Suprapubic skin (tissue), 4 donors: ENCODE data around the gene NINJ1. TPM values are rescaled to one million over a fixed set of nuclear protein-coding genes. Genes with fewer than 3 reads are reported as not detected.
A peak's percentile ranks its signal among the peaks of the same experiment; 100 is the strongest.

Source experiments
- DNase-seq, 2 donors: peaks; one replicate each; pipeline ENCODE4 v3.0.0-alpha.2; 2019; ENCODE audit warnings: low spot score in 2 of 2
- H3K27ac ChIP-seq: fragments of 200-600 bp; sonication (generic); one replicate; pipeline ENCODE4 v1.5.1; 2019
- H3K27me3 ChIP-seq: fragments of 200-600 bp; sonication (generic); one replicate; pipeline ENCODE4 v1.5.1; 2019
- H3K36me3 ChIP-seq: fragments of 200-600 bp; sonication (generic); one replicate; pipeline ENCODE4 v1.5.1; 2019
- H3K4me1 ChIP-seq: fragments of 200-600 bp; sonication (generic); one replicate; pipeline ENCODE4 v1.5.1; 2019
- H3K4me3 ChIP-seq: fragments of 200-600 bp; sonication (generic); one replicate; pipeline ENCODE4 v1.5.1; 2019; ENCODE audit warnings: mild to moderate bottlenecking
- H3K9me3 ChIP-seq: fragments of 200-600 bp; sonication (generic); one replicate; pipeline ENCODE4 v1.5.1; 2019
- CTCF ChIP-seq, 2 donors: fragments of 200-600 bp in 1 of 2; fragments of 450-650 bp in 1 of 2; sonication (generic) in 1 of 2; IDR thresholded peaks; one replicate each; pipeline ENCODE4 v1.5.1; 2016 to 2019; ENCODE audit warnings: antibody characterized with exemption in 2 of 2, mild to moderate bottlenecking in 1 of 2, moderate library complexity in 1 of 2
- EP300 ChIP-seq: sonication (generic); formaldehyde crosslinking; IDR thresholded peaks from one replicate; pipeline ENCODE4 v1.6.1; 2017; ENCODE audit warnings: antibody characterized with exemption
- POLR2A ChIP-seq, 2 donors: fragments of 450-650 bp; IDR thresholded peaks; one replicate each; pipeline ENCODE4 v1.6.1; 2017; ENCODE audit warnings: antibody characterized with exemption in 2 of 2, mild to moderate bottlenecking in 2 of 2, moderate library complexity in 2 of 2
- POLR2AphosphoS5 ChIP-seq, 3 donors: sonication (generic); formaldehyde crosslinking; IDR thresholded peaks; one replicate each; pipeline ENCODE4 v1.6.1; 2017; ENCODE audit warnings: antibody characterized with exemption in 3 of 3
- WGBS: methylation state at CpG from one replicate; pipeline ENCODE4 v1.1.5; 2018; 5-methylcytosine and 5-hydroxymethylcytosine counted together
- total RNA-seq, 4 donors: library from RNA; depleted of rRNA; stranded (reverse); fragments of >200 nt; gene quantifications; one replicate each; pipeline ENCODE4 v1.1.0, GENCODE V29; 2016

Gene NINJ1
- total RNA-seq, 4 donors from 2014 or later = 88.3 to 158 (median 113) TPM

- DNase-seq = no peak
- peak overlapping the region; percentile 82 for H3K4me3 ChIP-seq
- H3K4me1 ChIP-seq = peaks cover 86% of the 10 kb centered on the region
- no peak for TF ChIP-seq EP300
- TF ChIP-seq POLR2AphosphoS5 (IDR thresholded peaks at IDR 0.05) = no peak
- TF ChIP-seq CTCF (IDR thresholded peaks at IDR 0.05) = no peak
- no peak for TF ChIP-seq POLR2A (IDR thresholded peaks at IDR 0.05)
- no CpG with 5 or more reads among the region's 34 CpGs for WGBS
- H3K9me3 ChIP-seq = no peaks in the 10 kb centered on the region
- no peaks in the 10 kb centered on the region for H3K27me3 ChIP-seq
- H3K27ac ChIP-seq = peak overlapping the region; percentile 94
- H3K36me3 ChIP-seq = no peaks in the 10 kb centered on the region
Observed at GRCh38 chr9:93133681-93134014, 403 bp downstream of the NINJ1 start.

GRCh38 chr9:93132946-93133680, 938 bp downstream of the NINJ1 start:
- Histone ChIP-seq H3K27ac (peak overlapping the region; percentile 94), H3K27me3 (no peaks in the 10 kb centered on the region), H3K4me1 (peaks cover 91% of the 10 kb centered on the region), H3K4me3 (peak overlapping the region; percentile 82), H3K9me3 (no peaks in the 10 kb centered on the region), H3K36me3 (no peaks in the 10 kb centered on the region)
- DNase-seq = peak in 1 of 2 donors; percentile 78
- TF ChIP-seq CTCF (IDR thresholded peaks at IDR 0.05) = no peak
- peak in 1 of 2 donors; percentile 39 for TF ChIP-seq POLR2A (IDR thresholded peaks at IDR 0.05)
- 15% methylated on average over 14 of the region's 21 CpGs for WGBS

- Histone ChIP-seq H3K36me3 (no peaks in the 10 kb centered on the region), H3K4me3 (peak overlapping the region; percentile 82), H3K4me1 (peaks cover 92% of the 10 kb centered on the region), H3K27me3 (no peaks in the 10 kb centered on the region), H3K27ac (peak overlapping the region; percentile 94), H3K9me3 (no peaks in the 10 kb centered on the region)
- TF ChIP-seq POLR2AphosphoS5 (IDR thresholded peaks at IDR 0.05) = no peak
- TF ChIP-seq POLR2A (IDR thresholded peaks at IDR 0.05) = no peak
- TF ChIP-seq EP300 = no peak
- peak in 1 of 2 donors; percentile 86 for DNase-seq
- 19% methylated on average over 9 of the region's 12 CpGs for WGBS
Observed at GRCh38 chr9:93132287-93132927, 1.6 kb downstream of the NINJ1 start.

GRCh38 chr9:93131599-93132286, 2.3 kb downstream of the NINJ1 start:
- WGBS = 72% methylated on average over 12 of the region's 13 CpGs
- H3K27me3 ChIP-seq = no peaks in the 10 kb centered on the region
- no peak for DNase-seq
- peaks cover 92% of the 10 kb centered on the region for H3K4me1 ChIP-seq
- H3K36me3 ChIP-seq = no peaks in the 10 kb centered on the region
- H3K9me3 ChIP-seq = no peaks in the 10 kb centered on the region
- peak overlapping the region; percentile 82 for H3K4me3 ChIP-seq
- peak overlapping the region; percentile 94 for H3K27ac ChIP-seq
- TF ChIP-seq POLR2AphosphoS5 (IDR thresholded peaks at IDR 0.05) (no peak), POLR2A (IDR thresholded peaks at IDR 0.05) (no peak), CTCF (IDR thresholded peaks at IDR 0.05) (no peak), EP300 (no peak)

- H3K9me3 ChIP-seq = no peaks in the 10 kb centered on the region
- DNase-seq = peak in 1 of 2 donors; percentile 77
- H3K4me3 ChIP-seq = peak overlapping the region; percentile 82
- no peaks in the 10 kb centered on the region for H3K36me3 ChIP-seq
- no peaks in the 10 kb centered on the region for H3K27me3 ChIP-seq
- 49% methylated on average over 7 of the region's 15 CpGs for WGBS
- H3K4me1 ChIP-seq = peaks cover 92% of the 10 kb centered on the region
- peak overlapping the region; percentile 94 for H3K27ac ChIP-seq
- TF ChIP-seq POLR2AphosphoS5 (IDR thresholded peaks at IDR 0.05) (no peak), POLR2A (IDR thresholded peaks at IDR 0.05) (no peak)
Observed at GRCh38 chr9:93130861-93131481, 3.1 kb downstream of the NINJ1 start.
